Subcutaneous adipose tissue (tissue), 4 donors: ENCODE measurements around the gene FOLR2. TPM values are rescaled to one million over a fixed set of nuclear protein-coding genes. Genes with fewer than 3 reads are reported as not detected.

ENCODE experiments used
- total RNA-seq, 4 donors: library from RNA; depleted of rRNA; stranded (reverse); fragments of >200 nt; gene quantifications; one replicate each; pipeline ENCODE4 v1.1.0, GENCODE V29; 2016
- TF ChIP-seq, protein P1 (sequence below): fragments of 450-650 bp; IDR thresholded peaks from one replicate; pipeline ENCODE4 v1.5.1; 2016; ENCODE audit warnings: low read depth, mild to moderate bottlenecking, control low read depth, antibody characterized with exemption, moderate library complexity

FOLR2 gene
- total RNA-seq, 4 donors from 2014 or later: 75.9 to 140 (median 136) TPM

DNA sequence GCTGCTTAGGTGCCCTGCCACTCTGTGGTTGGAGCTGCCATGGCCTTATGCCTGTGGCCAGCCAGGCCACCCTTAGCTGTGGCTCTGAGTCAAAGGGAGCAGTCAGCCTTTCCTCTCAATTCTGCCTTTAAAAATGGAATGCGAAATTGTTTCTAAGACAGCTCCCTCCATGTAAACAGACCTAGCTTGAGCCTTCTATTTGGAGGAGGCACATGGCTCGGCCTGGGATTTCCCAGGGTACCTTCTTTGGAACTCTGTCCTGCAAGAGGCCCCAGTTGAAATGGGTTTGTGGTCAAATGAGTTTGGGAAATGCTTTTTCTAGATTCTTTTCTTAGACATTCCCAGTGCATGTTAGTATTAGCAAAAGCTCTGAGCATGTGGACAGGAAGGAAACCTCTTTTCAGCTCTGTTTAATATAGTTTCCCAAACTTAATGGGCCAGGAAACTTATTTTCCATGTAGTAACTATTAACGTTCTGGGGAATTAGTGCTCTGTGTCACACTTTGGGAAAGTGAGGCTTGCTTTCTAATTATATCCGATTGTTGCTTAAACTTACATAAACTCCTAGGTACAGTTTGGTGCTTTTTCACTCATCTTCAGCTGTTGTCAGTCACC, 19.6 kb downstream of the FOLR2 start:
- TF ChIP-seq, protein P1, sequence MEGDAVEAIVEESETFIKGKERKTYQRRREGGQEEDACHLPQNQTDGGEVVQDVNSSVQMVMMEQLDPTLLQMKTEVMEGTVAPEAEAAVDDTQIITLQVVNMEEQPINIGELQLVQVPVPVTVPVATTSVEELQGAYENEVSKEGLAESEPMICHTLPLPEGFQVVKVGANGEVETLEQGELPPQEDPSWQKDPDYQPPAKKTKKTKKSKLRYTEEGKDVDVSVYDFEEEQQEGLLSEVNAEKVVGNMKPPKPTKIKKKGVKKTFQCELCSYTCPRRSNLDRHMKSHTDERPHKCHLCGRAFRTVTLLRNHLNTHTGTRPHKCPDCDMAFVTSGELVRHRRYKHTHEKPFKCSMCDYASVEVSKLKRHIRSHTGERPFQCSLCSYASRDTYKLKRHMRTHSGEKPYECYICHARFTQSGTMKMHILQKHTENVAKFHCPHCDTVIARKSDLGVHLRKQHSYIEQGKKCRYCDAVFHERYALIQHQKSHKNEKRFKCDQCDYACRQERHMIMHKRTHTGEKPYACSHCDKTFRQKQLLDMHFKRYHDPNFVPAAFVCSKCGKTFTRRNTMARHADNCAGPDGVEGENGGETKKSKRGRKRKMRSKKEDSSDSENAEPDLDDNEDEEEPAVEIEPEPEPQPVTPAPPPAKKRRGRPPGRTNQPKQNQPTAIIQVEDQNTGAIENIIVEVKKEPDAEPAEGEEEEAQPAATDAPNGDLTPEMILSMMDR: no peak

- TF ChIP-seq, protein P1: no peak
Observed at GRCh38 chr11:72236774-72237111, 20.1 kb downstream of the FOLR2 start.

DNA sequence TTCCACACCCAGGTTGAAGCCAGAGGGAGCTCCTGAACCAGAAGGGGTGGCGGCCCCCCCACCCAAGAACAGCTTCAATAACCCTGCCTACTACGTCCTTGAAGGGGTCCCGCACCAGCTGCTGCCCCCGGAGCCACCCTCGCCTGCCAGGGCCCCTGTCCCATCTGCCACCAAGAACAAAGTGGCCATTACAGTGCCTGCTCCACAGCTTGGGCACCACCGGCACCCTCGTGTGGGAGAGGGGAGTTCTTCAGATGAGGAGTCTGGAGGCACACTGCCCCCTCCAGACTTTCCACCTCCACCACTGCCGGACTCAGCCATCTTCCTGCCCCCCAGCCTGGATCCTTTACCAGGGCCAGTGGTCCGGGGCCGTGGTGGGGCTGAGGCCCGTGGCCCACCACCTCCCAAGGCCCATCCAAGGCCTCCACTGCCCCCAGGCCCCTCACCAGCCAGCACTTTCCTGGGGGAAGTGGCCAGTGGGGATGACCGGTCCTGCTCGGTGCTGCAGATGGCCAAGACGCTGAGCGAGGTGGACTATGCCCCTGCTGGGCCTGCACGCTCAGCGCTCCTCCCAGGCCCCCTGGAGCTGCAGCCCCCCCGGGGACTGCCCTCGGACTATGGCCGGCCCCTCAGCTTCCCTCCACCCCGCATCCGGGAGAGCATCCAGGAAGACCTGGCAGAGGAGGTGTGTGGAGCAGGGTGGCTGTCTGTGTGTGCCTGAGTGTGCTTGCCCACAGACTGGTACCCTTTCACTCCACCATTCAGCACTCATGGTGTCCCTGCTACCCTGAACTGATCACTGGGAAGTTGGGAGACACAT, 20.7 kb downstream of the FOLR2 start:
- TF ChIP-seq, protein P1: no peak

DNA sequence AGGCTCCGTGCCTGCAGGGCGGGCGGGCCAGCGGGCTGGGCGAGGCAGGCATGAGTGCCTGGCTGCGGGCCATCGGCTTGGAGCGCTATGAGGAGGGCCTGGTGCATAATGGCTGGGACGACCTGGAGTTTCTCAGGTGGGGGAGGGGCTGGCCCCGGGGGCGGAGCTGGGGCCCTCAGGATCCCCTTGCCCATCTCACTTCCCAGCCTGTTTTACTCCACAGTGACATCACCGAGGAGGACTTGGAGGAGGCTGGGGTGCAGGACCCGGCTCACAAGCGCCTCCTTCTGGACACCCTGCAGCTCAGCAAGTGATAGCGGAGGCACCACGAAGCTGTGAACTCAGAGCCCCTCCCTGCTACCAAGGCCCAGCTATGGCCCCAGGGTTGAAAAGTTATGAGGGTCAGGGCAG, 21.5 kb downstream of the FOLR2 start:
- TF ChIP-seq, protein P1: no peak

- TF ChIP-seq, protein P1: no peak
Observed at GRCh38 chr11:72238492-72239312, 22.1 kb downstream of the FOLR2 start.

- TF ChIP-seq, protein P1: no peak
Observed at GRCh38 chr11:72239313-72239848, 22.8 kb downstream of the FOLR2 start.
